Neural cell (in vitro differentiated cells): ENCODE results near the gene CDON.

Experiments
- EP300 ChIP-seq: fragments of 450-650 bp; conservative IDR thresholded peaks from 2 replicates; pipeline ENCODE4 v1.6.1; 2014; ENCODE audit warnings: antibody characterized with exemption, mild to moderate bottlenecking, moderate library complexity; ENCODE audit not compliant: poor library complexity, severe bottlenecking
- MXI1 ChIP-seq: fragments of 450-650 bp; conservative IDR thresholded peaks from 2 replicates; pipeline ENCODE4 v1.6.1; 2014; ENCODE audit warnings: antibody characterized with exemption, mild to moderate bottlenecking; ENCODE audit not compliant: poor library complexity, severe bottlenecking
- REST ChIP-seq: IDR thresholded peaks from 2 replicates; pipeline ENCODE4 v1.6.1; 2012; ENCODE audit warnings: borderline replicate concordance
- SMC3 ChIP-seq: fragments of 450-650 bp; conservative IDR thresholded peaks from 2 replicates; pipeline ENCODE4 v1.6.1; 2014; ENCODE audit warnings: antibody characterized with exemption, mild to moderate bottlenecking, moderate library complexity; ENCODE audit not compliant: poor library complexity
- TAF1 ChIP-seq: IDR thresholded peaks from 2 replicates; pipeline ENCODE4 v1.6.1; 2012; ENCODE audit warnings: low read depth
- TF ChIP-seq, protein P1 (sequence below): fragments of 450-650 bp; IDR thresholded peaks from 2 replicates; pipeline ENCODE4 v1.5.1; 2014; ENCODE audit warnings: antibody characterized with exemption, mild to moderate bottlenecking, moderate library complexity; ENCODE audit not compliant: poor library complexity, severe bottlenecking

- TF ChIP-seq, protein P1, sequence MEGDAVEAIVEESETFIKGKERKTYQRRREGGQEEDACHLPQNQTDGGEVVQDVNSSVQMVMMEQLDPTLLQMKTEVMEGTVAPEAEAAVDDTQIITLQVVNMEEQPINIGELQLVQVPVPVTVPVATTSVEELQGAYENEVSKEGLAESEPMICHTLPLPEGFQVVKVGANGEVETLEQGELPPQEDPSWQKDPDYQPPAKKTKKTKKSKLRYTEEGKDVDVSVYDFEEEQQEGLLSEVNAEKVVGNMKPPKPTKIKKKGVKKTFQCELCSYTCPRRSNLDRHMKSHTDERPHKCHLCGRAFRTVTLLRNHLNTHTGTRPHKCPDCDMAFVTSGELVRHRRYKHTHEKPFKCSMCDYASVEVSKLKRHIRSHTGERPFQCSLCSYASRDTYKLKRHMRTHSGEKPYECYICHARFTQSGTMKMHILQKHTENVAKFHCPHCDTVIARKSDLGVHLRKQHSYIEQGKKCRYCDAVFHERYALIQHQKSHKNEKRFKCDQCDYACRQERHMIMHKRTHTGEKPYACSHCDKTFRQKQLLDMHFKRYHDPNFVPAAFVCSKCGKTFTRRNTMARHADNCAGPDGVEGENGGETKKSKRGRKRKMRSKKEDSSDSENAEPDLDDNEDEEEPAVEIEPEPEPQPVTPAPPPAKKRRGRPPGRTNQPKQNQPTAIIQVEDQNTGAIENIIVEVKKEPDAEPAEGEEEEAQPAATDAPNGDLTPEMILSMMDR, result no peak
- TF ChIP-seq SMC3, result no peak
- no peak for TF ChIP-seq REST
- TF ChIP-seq TAF1, result no peak
- no peak for TF ChIP-seq EP300
- TF ChIP-seq MXI1, result no peak
These were observed 33.1 kb upstream of the CDON start for GRCh38 chr11:126095745-126096144.
